Tibial artery (tissue), 4 donors: ENCODE data around the gene NMNAT3.

Experiments
- DNase-seq, 2 donors: peaks; one replicate each; pipeline ENCODE4 v3.0.0-alpha.2; 2019
- H3K27ac ChIP-seq, 2 donors: fragments of 200-600 bp; sonication (generic) in 1 of 2; 1 replicate in 1 of 2; 2 replicates in 1 of 2; pipeline ENCODE4 v1.5.1; 2018 to 2019; ENCODE audit warnings: mild to moderate bottlenecking in 1 of 2
- H3K27me3 ChIP-seq, 2 donors: fragments of 200-600 bp; sonication (generic) in 1 of 2; one replicate each; pipeline versions ENCODE4 v1.5.1 to v1.6.0; 2016 to 2019
- H3K36me3 ChIP-seq, 3 donors: fragments of 200-600 bp; sonication (generic) in 2 of 3; one replicate each; pipeline ENCODE4 v1.5.1; 2016 to 2019; ENCODE audit warnings: mild to moderate bottlenecking in 2 of 3
- H3K4me1 ChIP-seq, 4 donors: fragments of 200-600 bp; sonication (generic) in 2 of 4; 1 replicate in 3 of 4; 2 replicates in 1 of 4; pipeline ENCODE4 v1.5.1; 2016 to 2019
- H3K4me3 ChIP-seq, 2 donors: fragments of 200-600 bp; sonication (generic) in 1 of 2; 1 replicate in 1 of 2; 2 replicates in 1 of 2; pipeline ENCODE4 v1.5.1; 2018 to 2019; ENCODE audit warnings: mild to moderate bottlenecking in 2 of 2
- H3K9me3 ChIP-seq, 3 donors: fragments of 200-600 bp; sonication (generic) in 1 of 3; one replicate each; pipeline ENCODE4 v1.5.1; 2016 to 2019
- intact Hi-C: fragments of 100-400 bp; cut with DNase I; formaldehyde crosslinking; loops from one replicate; pipeline ENCODE4 v1.15.0; 2023; ENCODE audit warnings: low total_unique reads
- TF ChIP-seq, protein P1 (sequence below), 2 experiments: fragments of 200-600 bp in 1 of 2; fragments of 450-650 bp in 1 of 2; IDR thresholded peaks; one replicate each; pipeline ENCODE4 v1.5.1; 2017 to 2019; ENCODE audit warnings: antibody characterized with exemption in 2 of 2, mild to moderate bottlenecking in 1 of 2, moderate library complexity in 1 of 2

The NMNAT3 gene

GRCh38 chr3:139677388-139678155, at the start of gene NMNAT3:
Gene NMNAT3 (minus strand): TSS chr3:139677972. CDS start chr3:139627724, 50,248 bp downstream.
- Histone ChIP-seq H3K36me3 (no peaks in the 10 kb centered on the region), H3K4me3 (peak within 1 kb of the TSS; percentile 66 to 76), H3K27me3 (no peaks in the 10 kb centered on the region), H3K4me1 (peaks cover 0 to 15% (median 7%) of the 10 kb centered on the region in 4 donors), H3K27ac (peak within 1 kb of the TSS; percentile 53 to 61), H3K9me3 (no peaks in the 10 kb centered on the region)
- peak; percentile 81 to 87 for DNase-seq
- intact Hi-C loops: no loop called here
- TF ChIP-seq, protein P1, sequence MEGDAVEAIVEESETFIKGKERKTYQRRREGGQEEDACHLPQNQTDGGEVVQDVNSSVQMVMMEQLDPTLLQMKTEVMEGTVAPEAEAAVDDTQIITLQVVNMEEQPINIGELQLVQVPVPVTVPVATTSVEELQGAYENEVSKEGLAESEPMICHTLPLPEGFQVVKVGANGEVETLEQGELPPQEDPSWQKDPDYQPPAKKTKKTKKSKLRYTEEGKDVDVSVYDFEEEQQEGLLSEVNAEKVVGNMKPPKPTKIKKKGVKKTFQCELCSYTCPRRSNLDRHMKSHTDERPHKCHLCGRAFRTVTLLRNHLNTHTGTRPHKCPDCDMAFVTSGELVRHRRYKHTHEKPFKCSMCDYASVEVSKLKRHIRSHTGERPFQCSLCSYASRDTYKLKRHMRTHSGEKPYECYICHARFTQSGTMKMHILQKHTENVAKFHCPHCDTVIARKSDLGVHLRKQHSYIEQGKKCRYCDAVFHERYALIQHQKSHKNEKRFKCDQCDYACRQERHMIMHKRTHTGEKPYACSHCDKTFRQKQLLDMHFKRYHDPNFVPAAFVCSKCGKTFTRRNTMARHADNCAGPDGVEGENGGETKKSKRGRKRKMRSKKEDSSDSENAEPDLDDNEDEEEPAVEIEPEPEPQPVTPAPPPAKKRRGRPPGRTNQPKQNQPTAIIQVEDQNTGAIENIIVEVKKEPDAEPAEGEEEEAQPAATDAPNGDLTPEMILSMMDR (IDR thresholded peaks at IDR 0.05): no peak

GRCh38 chr3:139721370-139721769, 43.6 kb upstream of the NMNAT3 start:
- TF ChIP-seq, protein P1 (IDR thresholded peaks at IDR 0.05): no peak

DNA sequence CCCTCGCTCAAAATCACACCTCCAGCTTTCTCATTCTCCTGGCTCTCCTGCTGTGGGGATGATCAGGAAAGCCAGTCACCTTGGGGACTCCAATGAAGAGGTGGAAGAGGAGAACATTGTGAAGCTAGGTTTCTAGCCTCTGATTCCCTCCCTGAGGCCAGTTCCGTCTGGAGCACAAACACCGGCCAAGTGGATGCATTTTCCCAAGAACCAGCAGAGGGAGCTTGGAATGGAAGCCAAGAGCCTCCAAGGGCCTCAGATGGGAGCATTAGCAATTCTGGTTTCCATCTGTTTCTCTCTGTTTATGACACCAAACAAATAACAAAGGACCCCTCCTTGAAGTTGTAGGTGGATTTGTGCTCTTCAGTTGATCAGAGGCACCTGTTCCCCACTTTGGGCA, 40.6 kb upstream of the NMNAT3 start:
- H3K36me3 ChIP-seq: no peaks in the 10 kb centered on the region
- no peak overlapping the region for H3K4me3 ChIP-seq
- intact Hi-C loops: no loop called here
- peak in 1 of 2 donors; percentile 21 for DNase-seq
- H3K27me3 ChIP-seq: peaks cover 0 to 4% of the 10 kb centered on the region in 2 donors
- no peaks in the 10 kb centered on the region for H3K9me3 ChIP-seq
- TF ChIP-seq, protein P1 (IDR thresholded peaks at IDR 0.05): peak in 1 of 2 experiments; percentile 9
- no peaks in the 10 kb centered on the region for H3K4me1 ChIP-seq
- no peak overlapping the region for H3K27ac ChIP-seq

More at GRCh38 chr3:139721370-139721769, 43.6 kb upstream of the NMNAT3 start:
- H3K27ac ChIP-seq: no peak overlapping the region
- H3K4me3 ChIP-seq: no peak overlapping the region
- no peaks in the 10 kb centered on the region for H3K27me3 ChIP-seq
- no peak for DNase-seq
- intact Hi-C loops: no loop called here
- H3K9me3 ChIP-seq: no peaks in the 10 kb centered on the region
- no peaks in the 10 kb centered on the region for H3K4me1 ChIP-seq
- no peaks in the 10 kb centered on the region for H3K36me3 ChIP-seq

DNA sequence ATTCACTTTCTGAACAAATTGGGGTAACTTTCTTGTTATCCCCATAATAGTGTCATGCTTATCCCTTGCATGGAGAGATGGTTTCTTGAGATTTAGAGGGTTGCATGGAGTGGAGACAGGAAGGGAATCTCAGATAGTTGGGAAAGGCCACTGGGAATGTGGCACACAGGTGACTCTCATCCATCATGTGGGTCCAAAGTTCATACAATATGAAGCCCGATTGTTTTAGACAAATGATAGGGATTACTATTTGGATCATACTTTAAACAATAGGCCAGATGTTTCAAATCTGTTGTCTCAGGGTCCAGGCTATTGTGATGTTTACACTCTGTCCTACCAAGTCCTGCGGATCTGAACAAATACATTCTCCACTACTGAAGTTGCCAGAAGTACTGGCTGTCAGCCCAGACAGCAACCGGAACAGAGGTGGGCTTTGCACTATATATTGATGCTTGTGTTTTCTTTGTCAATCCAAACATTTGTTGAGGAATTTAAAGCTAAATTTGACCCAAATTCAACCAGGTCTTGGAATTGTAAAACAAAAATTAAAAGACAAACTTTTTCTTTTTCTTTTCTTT, 39.2 kb upstream of the NMNAT3 start:
- TF ChIP-seq, protein P1 (IDR thresholded peaks at IDR 0.05): no peak
- no peaks in the 10 kb centered on the region for H3K9me3 ChIP-seq
- DNase-seq: no peak
- no peaks in the 10 kb centered on the region for H3K36me3 ChIP-seq
- H3K4me1 ChIP-seq: no peaks in the 10 kb centered on the region
- H3K4me3 ChIP-seq: no peak overlapping the region
- no peak overlapping the region for H3K27ac ChIP-seq
- intact Hi-C loops: no loop called here
- peaks cover 0 to 4% of the 10 kb centered on the region in 2 donors for H3K27me3 ChIP-seq

DNA sequence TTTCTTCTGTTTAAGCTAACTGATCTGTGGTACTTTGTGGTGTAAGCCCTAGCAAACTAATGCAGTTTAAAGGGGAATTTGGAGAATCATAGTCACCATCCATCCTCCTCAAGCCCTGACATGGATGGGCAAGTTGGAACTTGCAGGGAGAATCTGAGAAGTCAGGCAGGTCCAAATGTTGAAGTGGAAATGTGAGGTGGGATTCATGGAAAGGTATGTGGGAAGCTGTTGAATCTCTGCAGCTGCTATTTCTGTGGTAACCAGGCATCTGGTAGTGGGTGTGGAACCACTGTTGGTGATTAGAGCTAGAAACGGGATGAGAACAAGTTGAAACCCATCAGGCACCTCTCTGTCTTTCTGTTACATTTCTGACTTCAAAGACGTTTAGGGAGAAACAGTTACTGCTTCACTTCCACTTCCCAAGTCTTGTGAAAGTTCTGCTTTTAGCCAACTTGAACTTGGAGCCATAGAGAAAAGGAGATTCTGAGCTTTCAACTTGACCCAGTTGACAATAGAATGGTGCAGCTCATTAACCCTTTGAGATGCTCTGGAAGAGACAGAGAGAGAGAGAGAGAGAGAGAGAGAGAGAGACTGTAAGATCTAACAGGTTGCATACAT, 38.1 kb upstream of the NMNAT3 start:
- H3K9me3 ChIP-seq: no peaks in the 10 kb centered on the region
- H3K4me1 ChIP-seq: no peaks in the 10 kb centered on the region
- H3K36me3 ChIP-seq: no peaks in the 10 kb centered on the region
- TF ChIP-seq, protein P1 (IDR thresholded peaks at IDR 0.05): no peak
- DNase-seq: no peak
- peaks cover 0 to 4% of the 10 kb centered on the region in 2 donors for H3K27me3 ChIP-seq
- H3K4me3 ChIP-seq: no peak overlapping the region
- H3K27ac ChIP-seq: no peak overlapping the region
- intact Hi-C loops: no loop called here
